Left renal cortex interstitium (tissue), 4 donors: ENCODE data around the gene MEGF9. TPM values are rescaled to one million over a fixed set of nuclear protein-coding genes. Genes with fewer than 3 reads are reported as not detected.
A peak's percentile ranks its signal among the peaks of the same experiment; 100 is the strongest.

Source experiments
- DNase-seq, 4 donors: peaks; one replicate each; pipeline ENCODE4 v3.0.0-alpha.2; 2013; ENCODE audit warnings: low read depth in 4 of 4, low spot score in 2 of 4, missing footprints in 1 of 4
- polyA plus RNA-seq, 4 donors: library from polyadenylated mRNA; unstranded; fragments of 120-200 nt; gene quantifications; one replicate each; pipeline ENCODE4 v1.2.1, GENCODE V29; 2013; ENCODE audit not compliant: insufficient read length in 4 of 4

The MEGF9 gene
- polyA plus RNA-seq, 4 donors, result 16.3 to 20.9 (median 17.8) TPM

DNA sequence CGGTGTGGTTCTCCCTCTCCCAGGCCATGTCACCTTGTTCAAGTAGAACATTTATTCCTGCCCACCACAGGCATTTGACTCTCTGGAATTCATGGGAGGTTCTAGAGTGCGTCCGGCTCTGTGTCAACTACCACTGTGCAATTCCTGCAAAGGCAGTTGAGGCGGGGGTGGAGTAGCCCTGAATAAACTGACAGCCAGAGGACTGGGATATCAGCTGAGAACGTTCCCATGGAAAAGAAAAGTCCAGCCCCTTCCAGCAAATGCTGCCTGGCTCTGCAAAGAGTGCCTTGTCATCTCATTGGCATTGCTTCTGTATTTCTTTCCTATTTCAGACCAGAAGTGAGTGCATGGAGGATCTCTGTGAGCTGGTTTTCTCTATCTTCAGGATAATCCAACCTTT lies 18.9 kb upstream of the MEGF9 start:
- DNase-seq, result no peak

DNA sequence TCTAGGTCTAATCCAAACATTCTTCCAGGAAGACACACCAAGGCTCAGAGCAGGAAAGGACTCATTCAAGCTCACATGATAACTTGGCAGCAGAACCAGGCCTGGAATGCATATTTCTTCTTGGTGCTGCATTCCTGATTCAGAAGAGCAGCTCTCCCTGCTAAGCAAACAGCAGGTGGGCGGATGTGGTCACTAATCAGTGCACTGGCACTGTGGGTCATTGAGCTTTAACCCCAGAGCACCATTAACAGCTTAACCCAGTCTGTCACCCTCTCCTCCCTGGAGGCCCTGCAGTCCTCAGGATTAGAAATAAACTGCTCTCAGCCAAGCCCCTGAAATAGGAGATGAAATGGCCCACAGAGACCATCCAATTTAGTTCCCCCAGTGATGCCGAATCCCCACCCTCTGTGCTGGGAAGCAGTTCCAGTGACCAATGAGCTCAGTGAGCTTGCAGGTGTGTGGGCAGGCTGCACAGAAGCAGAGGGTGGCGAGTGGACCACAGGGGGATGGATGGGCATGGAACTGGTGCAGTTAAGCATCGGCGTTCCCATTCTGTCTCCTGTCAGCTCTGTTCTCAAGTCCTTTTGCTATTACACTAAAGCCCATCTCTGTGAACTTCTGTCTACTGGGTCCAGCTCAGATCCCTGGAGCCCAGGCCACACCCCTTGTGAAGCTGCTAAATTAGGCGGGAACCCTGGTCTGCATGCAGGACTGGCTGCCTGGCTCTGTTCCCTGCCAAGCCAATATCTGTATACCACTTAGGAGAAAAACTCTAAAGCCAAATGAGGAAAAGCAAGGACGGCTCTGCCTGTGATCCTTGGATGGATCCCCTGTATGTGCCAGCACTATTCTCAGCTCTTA lies 16.6 kb upstream of the MEGF9 start:
- no peak for DNase-seq

DNA sequence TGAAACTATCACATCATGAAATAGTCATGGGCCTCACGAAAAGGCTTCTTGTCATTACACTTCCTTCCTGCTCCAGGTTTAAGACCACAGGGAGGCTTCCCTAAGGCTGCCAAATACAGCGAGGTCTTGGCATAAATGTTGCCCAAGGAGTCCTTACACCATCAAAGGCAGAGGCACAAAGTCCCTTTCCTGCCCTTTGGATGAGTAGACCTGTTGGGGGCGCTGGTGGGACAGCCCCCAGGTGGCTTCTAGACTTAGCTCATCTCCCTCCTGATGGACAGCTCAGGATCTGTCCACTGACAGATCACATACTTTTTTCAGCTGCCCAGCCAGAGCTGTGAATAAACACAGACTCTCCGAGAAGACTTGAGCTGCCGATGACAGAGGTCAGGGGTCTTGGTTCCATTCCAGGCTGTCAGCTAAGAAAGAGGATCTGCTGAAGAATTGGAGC lies 15.5 kb upstream of the MEGF9 start:
- DNase-seq, result no peak

DNA sequence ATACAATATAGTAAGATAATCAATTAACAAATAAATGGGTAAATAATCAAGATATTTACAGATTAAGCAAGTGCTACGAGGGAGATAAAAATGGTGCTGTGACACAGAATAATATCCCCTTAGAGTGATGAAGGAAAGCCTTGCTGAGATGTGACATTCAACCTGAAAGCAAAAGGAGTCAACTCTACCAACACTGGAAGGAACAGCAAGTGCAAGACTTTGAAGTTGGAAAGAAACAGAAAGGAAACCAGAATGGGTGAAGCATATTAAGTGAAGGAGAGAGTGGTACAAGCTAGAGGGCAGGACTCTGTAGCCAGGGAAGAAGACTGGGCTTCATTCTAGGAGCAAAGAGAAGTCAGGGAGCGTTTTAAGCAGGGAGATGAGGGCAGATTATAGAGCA lies 12.2 kb upstream of the MEGF9 start:
- no peak for DNase-seq

DNA sequence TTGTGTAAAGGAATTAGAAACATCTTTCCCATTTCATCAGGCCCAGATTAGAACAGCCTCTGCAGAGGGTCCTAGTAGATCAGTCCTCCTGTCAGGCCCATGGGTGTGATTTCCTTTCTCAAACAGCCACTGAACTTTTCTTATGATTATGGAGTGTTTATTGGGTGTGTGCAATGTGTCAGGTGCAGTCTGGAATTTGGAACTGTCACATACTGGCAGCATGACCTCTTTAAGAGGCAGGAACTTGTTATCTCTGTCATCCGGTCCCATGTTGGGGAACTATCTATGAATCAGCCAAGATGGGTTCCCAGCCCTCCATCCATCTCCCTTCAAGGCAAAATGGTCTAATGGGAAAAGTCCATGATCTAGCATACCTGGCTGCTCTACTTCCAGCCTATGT lies 11.6 kb upstream of the MEGF9 start:
- DNase-seq, result no peak

DNA sequence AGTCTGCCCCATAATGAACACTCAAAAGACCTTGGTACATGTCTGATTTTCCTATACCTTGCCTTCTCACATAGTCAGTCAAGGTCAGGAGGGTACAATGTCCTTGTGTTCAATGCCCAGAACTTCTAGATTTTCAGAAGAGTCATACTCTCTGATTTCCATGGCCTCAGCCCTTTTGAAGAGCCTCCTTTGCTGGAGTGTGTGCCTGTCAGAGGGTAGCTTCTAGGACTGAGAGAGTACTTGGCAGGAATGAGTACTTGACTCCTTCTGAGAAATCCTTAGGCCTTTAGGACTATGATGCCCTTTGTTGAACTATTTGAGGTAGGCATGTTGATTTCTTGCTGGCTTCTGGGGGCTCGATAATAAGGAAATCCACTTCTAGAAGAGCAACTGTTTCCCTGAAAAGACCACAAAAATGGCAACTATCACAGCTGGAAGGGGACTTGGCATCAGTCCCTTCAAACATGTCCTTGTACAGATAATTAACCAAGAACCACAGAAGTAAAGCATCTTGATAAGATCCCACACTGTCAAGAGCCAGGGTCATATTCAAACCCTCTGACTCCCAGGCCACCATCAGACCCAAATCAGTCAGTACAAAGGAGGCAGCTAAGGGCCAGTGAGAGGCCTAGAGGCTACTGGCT lies 10.6 kb upstream of the MEGF9 start:
- DNase-seq, result no peak

DNA sequence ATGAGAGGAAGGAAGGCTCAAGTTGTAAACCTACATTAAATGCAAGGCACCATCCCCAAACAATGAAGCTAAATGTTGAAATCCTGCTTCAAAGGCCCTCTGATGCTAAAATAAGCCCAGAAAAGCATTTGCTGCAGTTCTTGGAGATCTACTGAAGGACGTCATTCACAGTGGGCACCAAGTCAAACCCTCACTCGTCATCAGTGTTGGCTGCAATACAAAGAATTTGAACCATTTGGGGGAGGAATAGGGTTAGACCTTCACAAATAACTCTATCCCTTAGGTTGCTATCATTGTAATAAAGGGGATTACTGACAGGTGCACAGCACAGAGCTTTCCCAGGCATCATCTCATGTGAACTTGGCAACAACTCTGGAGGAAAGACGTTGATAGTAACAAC lies 9.3 kb upstream of the MEGF9 start:
- DNase-seq, result no peak

DNA sequence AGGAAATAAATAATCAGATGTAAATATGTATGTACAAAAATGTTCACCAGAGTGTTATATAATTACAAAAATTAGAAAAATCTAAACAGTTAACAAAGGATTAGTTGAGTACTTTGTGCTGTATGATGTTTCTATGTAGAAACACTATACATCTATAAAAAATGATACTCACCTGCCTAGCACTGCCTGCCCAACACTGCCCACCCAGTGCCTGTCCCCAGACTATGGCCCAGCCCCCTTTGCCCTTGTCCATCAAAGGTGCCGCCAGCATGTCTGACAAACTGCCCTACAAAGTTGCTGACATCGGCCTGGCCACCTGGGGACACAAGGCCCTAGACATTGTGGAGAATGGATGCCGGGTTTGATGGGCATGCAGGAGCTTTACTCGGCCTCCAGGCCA lies 6.1 kb upstream of the MEGF9 start:
- DNase-seq, result no peak

DNA sequence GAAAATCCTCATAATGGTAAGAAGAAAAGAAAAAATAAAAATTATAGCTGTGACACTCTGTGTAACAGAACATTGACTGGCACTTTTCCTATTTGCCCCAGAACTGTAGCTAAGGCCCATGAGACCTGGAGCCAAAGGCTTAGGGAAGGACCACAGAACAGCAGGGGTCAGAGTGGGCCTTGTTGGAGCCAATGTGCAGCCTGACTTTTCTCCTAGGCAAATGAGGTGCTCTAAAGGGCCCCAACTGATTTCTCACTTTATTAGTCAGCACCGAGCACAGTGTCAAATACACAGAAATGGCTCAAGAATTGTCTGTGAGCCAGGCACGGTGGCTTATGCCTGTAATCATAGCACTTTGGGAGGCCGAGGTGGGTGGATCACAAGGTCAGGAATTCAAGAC lies 4.0 kb upstream of the MEGF9 start:
- no peak for DNase-seq

DNA sequence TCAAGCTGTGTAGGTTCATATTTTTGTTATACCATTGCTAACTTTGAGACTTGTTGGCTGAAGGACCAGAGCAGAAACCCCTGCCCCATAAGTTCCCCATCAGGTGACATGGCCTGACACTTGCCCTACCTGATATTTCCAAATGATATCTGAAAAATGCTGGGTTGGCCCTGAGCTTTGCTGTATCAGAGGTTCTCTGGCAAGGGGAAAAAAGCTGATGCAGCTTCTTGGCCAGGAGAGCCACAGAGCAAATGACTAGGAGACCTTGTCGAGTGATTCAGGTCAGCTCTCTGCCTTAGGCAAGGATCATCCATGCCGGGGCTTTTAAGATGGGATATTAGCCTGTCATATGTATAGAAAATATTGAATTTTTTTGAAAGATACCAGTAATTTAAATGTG lies 2.9 kb upstream of the MEGF9 start:
- DNase-seq, result no peak

DNA sequence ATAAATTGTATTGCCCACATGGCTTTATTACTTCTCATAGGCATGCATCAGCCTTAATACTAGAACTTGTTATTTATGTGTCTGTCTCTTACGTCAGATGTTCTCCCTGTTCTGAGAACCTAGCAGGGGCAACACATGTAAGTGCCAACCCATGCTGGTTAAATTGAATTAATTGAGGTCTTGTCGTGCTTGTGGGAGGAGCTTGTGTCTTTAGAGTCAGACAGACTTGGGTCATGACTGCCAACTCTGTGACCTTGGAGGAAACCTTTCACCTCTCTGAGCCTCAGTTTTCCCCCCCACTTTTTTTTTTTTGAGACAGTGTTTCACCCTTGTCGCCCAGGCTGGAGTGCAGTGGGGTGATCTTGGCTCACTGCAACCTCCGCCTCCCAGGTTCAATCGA lies 2.2 kb upstream of the MEGF9 start:
- no peak for DNase-seq

DNA sequence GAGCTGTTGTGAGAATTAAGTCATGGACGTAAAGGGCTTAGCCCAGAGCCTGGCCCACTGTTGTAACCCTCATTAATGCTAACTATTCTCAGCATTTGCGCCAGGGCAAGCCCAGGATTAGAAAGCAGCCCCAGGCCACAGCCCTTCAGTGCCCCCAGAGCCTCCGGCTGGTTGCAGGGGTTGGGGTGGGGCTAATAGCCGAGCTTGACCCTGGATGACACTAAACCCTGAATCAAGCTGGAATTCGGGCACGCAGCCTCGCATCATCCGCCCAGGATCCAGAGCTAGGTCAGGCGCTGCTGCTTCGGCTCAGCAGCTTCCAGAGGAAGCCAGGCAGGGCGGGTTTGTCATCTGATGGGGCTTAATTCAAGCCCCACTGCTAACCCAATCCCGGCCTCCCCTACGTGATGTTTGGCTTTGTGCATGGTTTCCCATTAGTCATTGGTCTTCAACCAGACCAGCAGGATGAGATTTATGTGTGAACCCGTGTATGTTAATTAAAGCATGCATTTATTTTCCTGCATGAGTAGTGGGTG lies 1.2 kb upstream of the MEGF9 start:
- peak in 2 of 4 donors; percentile 40 to 49 for DNase-seq

DNA sequence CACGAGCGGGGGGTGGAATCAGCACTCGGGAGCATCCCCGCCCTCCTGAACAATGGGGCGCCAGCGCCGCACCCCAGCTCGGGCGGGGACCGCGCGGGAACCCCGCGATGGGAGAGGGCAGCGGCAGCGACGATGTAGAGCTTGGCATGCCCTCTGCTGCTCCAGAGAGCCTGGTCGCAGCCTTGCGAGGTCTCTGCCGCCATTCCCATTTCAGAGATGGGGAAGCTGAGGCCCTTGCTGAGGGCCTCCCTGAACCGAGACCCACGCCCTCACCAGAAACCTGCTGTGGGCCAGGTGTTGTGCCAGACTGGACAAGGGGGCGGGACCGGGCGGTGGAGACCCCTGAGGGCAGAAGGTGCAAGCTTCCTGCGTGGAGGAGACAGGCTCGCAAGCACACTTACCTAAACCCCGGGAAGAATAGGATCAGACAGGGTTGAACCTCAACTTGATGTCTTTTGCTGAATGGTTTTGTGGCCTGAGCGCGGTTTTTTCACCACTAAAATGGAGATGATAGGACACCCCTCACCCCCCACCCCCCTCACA lies 647 bp upstream of the MEGF9 start:
- DNase-seq, result no peak

DNA sequence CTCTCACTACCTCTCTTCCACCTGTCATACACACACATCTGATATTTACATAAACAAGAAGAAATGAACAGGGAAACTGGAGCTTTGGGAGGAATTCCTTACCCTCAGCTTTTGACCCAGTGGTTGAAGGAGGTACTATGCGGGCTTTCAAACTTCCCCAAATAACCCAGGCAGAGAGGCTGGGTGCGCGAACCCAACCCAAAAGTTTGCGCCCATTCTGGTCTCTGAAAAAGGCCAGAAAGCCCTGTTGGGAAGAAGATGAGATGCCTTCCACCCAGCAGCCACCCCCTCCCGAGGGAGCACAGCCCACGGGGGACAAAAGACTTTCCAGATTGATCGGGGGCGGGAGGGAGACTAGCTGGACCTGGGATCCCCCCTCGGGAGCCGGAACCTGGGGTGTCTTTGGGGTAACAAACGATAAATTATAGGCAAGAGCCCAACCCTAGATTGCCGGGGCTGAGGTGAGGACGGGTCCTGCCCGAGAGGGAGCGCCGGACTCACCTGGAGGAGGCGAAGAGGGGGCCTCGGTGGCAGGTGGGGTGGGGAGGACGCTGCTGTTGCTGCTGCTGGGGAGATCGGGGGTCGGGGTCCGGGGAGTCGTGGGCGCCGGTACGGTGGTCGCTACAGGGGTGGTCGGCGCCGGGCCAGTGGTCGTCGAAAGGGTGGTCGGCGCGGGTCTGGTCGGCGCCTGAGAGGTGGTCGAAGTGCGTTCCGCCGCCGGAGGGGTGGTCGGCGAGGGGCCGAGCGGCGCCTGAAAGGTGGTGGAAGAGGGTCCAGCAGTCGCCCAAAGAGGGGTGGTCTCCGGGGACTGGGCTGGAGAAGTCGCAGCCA lies 798 bp downstream of the MEGF9 start:
- DNase-seq, result no peak

DNA sequence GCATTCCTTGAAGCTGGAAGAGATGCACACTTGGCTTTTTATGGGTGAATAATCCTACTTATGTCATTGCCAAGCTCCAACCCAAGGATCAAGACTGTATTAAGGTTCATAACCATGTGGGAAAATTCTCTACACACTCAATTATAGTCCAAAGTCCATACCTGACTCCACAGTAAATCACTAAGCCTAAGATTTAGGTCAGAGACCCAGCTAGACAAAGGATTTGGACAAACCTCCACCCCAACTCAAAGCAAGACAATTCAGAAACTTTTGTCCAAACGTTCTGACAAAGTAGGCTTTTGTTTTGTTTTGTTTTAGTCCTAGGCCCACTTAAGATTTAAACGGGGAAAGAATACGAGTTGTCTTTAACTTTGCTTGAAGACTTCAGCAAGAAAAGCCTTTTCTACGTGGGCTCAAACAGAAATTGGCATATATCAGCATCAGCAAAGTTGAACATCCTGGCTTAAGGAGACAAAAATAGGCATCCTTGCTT lies 1.7 kb downstream of the MEGF9 start:
- no peak for DNase-seq

DNA sequence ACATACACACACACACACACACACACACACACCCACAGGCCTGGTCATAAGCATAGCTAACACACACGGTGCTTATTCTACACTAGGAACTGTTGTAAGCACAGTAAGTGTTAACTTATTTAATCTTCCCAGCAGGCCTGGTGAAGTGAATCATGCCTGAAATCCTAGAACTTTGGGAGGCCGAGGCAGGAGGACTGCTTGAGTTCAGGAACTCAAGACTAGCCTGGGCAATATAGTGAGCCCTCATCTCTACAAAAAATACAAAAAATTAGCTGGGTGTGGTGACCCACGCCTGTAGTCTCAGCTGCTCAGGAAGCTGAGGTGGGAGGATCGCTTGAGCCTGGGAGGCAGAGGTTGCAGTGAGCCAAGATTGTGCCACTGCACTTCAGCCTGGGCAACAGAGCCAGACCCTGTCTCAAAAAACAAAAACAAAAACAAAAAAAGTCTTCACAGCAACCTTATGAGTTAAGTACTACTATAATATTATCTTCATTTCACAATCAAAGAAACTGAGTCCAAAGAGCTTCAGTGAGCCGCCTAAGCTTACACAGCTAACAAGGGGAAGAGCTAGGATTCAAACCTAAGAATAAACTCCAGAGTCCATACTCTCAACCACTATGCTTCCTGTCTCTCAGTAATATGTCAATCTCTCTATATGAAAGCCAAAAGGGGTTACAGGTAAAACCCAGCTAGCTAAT lies 2.3 kb downstream of the MEGF9 start:
- no peak for DNase-seq

DNA sequence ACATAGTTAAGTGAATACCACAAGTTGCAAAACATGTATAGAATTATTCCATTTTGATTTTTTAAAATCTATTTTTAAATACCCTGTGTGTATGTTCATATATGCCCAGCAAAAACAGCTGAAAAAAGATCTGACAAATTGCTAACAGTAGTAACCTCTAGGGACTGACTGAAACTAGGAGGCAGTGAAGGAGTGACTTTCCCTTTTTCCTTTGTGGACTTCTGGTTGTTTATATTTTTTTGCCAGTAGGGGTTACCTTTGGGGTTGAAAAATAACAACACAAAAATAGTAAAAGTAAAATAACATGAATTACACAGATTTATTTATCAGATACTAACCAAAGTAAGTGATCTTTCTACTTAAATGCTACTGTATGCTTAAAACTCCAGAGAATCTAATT lies 2.9 kb downstream of the MEGF9 start:
- no peak for DNase-seq

DNA sequence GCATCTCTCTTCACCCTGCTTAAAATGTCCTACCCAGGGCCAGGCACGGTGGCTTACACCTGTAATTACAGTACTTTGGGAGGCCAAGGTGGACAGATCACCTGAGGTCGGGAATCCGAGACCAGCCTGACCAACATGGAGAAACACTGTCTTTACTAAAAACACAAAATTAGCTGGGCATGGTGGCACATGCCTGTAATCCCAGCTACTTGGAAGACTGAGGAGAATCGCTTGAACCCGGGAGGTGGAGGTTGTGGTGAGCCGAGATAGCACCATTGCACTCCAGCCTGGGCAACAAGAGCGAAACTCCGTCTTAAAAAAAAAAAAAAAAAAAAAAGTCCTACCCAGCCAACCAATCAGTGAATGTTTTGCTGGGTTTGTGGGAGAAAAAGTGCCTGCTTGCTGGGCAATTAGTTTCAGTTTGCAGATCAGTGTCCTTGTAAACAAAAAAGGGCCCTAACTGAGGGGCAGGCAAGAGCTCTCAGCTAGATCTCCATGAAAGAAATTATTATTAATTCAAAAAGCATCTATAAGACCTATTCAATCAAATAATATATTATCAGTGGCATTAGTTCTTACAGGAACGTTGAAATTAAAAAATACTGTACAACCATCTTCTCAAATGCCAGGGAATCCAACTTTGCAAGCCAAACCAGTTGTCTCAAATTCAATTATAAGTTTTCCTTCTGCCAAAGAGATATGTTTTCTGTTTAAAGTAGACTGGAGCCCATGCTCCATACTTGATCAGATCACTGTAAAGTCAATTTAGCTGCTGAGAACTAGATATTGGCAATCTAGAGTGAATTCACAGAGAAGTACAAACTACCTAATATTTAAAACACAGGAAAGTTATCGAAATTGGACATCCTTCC lies 3.9 kb downstream of the MEGF9 start:
- DNase-seq, result no peak
